HG03064 (cell line): ENCODE measurements around the gene FUZ.

Experiments
- ATAC-seq: cut with Tn5 transposase; IDR thresholded peaks from one replicate; pipeline ENCODE4 v1.9.1; 2021; ENCODE audit warnings: low read depth; ENCODE audit not compliant: unreplicated experiment

FUZ gene

GRCh38 chr19:49807904-49808675, 5.0 kb downstream of the FUZ start:
- ATAC-seq: no peak

DNA sequence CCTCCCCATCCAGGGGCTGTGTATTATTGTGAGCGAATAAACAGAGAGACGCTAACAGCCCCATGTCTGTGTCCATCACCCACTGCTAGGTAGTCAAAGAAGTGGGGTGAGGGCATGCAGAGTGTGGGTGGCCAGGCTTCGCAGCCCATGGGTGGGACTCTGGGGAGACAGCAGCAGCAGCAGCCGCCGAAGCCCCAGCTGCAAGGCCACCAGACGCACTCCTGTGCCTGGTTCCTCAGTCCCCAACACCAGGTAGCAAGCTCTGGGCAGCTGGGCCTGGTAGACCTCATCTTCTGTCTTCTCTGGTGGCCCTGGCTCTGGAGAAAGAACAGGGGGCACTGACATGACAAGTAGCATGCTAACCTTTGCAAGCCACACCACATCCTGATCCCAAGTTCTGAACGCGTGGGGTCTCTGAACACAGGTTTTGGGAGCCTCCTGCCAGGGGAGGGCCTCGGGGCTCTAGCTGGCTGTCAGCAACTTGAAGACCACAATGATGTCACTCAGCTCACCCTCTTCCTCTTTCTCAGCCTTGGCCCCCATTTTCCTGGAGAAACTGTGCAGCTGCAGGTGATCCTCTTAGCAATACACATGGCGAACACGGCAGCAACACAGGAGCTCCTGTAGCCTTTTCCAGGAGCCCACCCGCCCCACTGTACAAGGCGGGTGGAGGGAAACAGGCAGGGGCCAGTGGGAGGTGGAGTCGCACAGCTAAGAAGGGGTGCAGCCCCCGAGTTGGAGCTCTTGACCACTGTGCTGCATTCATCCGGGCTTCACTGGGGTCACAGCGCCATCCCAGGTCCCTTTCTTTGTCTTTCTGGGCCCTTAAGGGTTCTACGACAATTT, 5.8 kb downstream of the FUZ start:
- no peak for ATAC-seq

- no peak for ATAC-seq
Measured at GRCh38 chr19:49806620-49806959, 6.5 kb downstream of the FUZ start.

DNA sequence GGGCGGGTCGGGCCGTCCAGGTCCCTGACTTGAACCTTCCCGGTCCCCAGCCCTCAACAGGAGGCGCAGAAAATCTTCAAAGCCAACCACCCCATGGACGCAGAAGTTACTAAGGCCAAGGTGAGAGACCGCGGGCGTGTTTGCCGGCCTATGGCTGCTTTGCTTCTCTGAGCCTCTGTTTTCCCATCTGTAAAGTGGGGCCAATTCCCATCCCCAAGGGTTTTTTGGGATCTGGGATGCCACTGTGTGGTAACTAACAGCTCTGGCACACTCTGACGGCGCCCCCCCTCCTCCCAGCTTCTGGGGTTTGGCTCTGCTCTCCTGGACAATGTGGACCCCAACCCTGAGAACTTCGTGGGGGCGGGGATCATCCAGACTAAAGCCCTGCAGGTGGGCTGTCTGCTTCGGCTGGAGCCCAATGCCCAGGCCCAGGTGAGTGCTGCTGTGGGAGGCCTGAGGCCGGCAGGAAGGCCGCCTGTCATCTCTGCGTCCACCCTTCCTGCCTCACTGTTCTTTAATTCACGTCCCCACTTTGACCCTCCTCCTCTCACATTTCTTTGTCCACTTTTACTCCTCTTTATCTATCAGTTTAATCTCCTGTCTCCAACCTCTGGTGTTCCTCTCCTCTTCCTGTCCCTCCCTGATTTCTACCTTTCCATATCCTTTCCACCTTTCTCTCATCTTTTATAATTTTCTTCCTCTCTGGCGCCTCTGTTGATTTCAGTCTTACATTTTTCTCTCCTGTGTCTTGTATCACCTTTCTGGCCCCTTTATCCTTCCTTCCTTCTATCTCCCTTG, 7.1 kb downstream of the FUZ start:
- ATAC-seq: no peak

DNA sequence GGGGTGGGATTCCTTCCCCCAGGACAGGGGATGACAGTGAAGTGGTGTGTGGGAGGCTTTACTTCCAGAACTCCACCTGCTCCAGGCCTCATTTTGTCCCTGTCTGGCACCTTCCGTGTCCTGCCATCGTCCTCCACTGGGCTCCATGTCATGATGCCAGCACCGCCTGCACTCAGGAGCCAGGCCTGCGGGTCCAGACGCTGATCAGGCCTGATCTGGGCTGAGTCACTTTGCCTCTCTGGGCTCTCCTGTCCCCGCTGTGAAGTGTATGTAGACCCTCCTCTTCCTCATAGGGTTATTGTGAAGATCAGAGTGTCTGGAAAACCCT, 9.6 kb downstream of the FUZ start:
- no peak for ATAC-seq

GRCh38 chr19:49802836-49803528, 10.1 kb downstream of the FUZ start:
- no peak for ATAC-seq

- no peak for ATAC-seq
Measured at GRCh38 chr19:49801966-49802661, 11.0 kb downstream of the FUZ start.

GRCh38 chr19:49801401-49801888, 11.6 kb downstream of the FUZ start:
- ATAC-seq: no peak

DNA sequence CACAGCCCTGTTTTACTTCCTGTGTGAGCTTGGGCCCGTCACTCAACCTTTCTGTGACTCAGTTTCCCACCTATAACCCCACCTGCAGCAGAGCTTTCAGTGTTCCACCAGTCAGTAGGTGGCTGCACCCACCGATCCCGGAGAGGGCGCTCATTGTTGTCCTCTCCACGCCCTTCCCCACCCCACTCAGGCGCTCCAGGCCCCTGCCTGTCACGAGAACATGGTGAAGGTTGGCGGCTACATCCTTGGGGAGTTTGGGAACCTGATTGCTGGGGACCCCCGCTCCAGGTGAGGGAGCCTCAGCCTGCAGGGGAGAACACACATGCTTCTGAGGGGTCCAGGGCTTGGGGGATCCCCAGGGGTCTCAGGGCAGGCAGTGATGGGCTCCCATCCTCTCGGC, 12.3 kb downstream of the FUZ start:
- ATAC-seq: no peak

GRCh38 chr19:49799798-49800376, 13.2 kb downstream of the FUZ start:
- no peak for ATAC-seq

DNA sequence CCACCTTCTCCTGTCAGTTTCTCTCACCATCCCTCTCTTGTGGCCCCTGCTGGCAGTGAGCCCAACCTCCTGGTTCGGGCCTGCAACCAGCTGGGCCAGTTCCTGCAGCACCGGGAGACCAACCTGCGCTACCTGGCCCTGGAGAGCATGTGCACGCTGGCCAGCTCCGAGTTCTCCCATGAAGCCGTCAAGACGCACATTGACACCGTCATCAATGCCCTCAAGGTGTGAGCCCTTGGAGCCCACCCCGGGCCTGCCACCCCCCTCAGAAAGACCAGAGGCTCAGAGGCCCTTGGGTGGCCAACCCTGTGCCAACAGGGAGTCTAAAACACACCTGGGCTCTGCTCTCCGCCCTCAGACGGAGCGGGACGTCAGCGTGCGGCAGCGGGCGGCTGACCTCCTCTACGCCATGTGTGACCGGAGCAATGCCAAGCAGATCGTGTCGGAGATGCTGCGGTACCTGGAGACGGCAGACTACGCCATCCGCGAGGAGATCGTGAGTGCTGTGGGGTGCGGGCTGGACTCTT, 13.8 kb downstream of the FUZ start:
- no peak for ATAC-seq

- ATAC-seq: no peak
Measured at GRCh38 chr19:49798574-49798973, 14.5 kb downstream of the FUZ start.

DNA sequence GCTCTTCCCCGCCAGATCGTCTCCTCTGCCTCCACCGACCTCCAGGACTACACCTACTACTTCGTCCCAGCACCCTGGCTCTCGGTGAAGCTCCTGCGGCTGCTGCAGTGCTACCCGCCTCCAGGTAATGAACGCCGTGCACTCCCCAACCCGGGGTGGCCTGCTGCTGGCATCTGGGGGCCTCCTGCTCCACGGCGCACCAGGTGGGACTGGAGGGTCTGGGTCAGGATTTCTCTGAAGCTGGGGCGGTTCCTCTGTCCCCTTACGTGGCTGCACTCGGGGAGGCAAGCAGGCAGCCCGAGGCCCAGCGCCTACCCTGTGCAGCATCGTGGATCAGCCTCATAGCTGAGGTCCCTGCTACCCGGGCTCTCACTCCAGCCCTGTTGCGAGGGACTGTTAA, 17.5 kb downstream of the FUZ start:
- no peak for ATAC-seq

GRCh38 chr19:49793561-49793840, 19.6 kb downstream of the FUZ start:
- no peak for ATAC-seq

DNA sequence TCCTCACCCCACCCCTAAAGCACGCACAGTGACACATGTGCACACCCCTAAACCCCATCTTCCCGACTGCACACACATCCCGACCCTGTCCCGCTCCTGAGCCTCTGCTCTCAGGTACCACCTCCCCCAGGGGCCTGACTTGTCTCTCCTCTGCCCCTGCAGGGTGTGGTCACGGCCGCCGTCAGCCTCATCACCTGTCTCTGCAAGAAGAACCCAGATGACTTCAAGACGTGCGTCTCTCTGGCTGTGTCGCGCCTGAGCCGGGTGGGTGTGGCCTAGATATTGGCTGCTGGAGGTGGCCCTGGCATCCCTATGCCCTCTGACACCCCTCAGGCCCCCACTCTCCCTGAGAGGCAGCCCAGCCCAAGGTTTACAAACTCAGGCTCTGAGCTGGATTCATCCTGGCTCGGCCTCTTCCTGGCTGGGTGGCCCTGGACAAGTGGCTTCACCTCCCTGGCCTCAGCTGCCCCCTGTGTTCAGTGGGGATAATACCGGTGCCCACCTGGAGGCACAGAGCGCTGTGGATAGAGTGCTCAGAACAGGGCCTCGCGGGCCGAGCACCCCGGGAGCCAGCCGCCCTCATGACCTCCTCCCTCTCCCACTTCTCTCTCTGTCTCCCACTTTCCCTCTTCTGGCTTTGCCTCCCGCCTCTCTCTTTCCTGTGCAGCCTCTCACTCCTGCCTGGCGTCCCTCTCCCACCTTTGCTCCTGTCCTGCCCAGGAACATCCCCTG, 20.1 kb downstream of the FUZ start:
- ATAC-seq: no peak

DNA sequence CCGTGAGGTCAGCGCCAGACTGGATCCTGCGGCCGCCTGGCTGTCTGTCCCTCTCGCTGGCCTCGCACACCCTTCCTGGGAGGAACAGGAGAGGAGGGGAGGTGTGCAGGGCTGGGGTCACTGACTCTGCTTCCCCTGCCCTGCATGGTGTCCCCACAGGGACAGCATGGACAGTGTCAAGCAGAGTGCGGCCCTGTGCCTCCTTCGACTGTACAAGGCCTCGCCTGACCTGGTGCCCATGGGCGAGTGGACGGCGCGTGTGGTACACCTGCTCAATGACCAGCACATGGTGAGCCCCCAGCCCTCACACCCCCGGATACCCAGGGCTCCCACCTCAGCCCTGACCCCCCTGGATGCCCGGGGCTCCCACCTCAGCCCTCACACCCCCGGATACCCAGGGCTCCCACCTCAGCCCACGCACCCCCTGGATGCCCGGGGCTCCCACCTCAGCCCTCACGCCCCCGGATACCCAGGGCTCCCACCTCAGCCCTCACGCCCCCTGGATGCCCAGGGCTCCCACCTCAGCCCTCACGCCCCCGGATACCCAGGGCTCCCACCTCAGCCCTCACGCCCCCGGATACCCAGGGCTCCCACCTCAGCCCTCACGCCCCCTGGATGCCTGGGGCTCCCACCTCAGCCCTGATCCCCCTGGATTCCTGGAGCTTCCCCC, 21.2 kb downstream of the FUZ start:
- ATAC-seq: no peak

- no peak for ATAC-seq
Measured at GRCh38 chr19:49790866-49791265, 22.2 kb downstream of the FUZ start.

DNA sequence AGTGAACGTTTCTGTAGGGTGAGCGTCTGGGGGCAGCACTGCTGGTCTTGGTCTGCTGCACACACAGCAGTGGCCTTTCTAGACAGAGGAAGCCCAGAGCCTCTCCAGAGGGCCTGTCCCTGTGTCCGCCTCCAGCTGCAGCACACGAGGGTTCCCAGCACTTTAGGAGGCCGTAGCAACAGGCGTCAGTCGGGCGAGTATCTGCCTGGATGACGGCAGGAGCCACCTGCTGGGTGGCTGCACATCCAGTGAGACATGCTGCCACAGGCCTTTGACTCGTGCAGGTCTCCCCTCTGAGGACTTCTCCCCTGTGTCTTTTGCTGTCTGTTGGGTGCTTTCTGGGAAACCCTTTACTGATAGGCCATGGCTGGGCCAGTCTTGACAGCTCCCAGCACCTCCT, 24.2 kb downstream of the FUZ start:
- no peak for ATAC-seq

DNA sequence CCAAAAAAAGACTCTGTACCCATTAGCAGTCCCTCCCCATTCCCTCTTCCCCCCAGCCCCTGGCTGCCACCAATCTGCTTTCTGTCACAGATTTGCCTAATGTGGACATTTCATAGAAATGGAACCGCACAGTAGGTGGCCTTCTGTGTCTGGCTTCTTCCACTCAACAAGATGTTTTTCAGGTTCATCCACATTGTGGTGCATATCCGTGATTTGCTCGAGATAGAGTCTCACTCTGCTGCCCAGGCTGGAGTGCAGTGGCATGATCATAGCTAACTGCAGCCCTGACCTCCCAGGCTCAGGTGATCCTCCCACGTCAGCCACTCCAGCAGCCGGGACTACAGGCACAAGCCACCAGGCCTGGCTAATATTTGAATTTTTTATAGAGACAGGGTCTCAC, 25.3 kb downstream of the FUZ start:
- no peak for ATAC-seq
